Psoas muscle (tissue), 8 donors: ENCODE measurements around the gene TBC1D21. TPM values are rescaled to one million over a fixed set of nuclear protein-coding genes. Genes with fewer than 3 reads are reported as not detected.
A peak's percentile ranks its signal among the peaks of the same experiment; 100 is the strongest.

Experiments used
- ATAC-seq, 4 donors: fragments of 200-7000 bp; cut with Tn5 transposase; one replicate each; pipeline ENCODE4 v1.9.1; 2020; ENCODE audit warnings: moderate library complexity in 3 of 4, mild to moderate bottlenecking in 2 of 4
- DNase-seq, 2 donors: peaks; one replicate each; pipeline ENCODE4 v3.0.0-alpha.2; 2020
- H3K27ac ChIP-seq: fragments of 200-600 bp; one replicate; pipeline ENCODE4 v1.8.0; 2022
- H3K27me3 ChIP-seq, 3 donors: fragments of 200-600 bp in 1 of 3; one replicate each; pipeline versions ENCODE4 v1.6.1 to v1.8.0; 2013 to 2022; ENCODE audit warnings: low read length in 2 of 3, mild to moderate bottlenecking in 2 of 3, moderate library complexity in 1 of 3; ENCODE audit not compliant: insufficient read depth in 3 of 3
- H3K36me3 ChIP-seq, 2 donors: fragments of 200-600 bp in 1 of 2; one replicate each; pipeline versions ENCODE4 v1.6.1 to v1.8.0; 2013 to 2022; ENCODE audit warnings: low read depth in 1 of 2, mild to moderate bottlenecking in 1 of 2, moderate library complexity in 1 of 2; ENCODE audit not compliant: insufficient read depth in 1 of 2
- H3K4me1 ChIP-seq: fragments of 200-600 bp; one replicate; pipeline ENCODE4 v1.8.0; 2022
- H3K4me3 ChIP-seq: fragments of 200-600 bp; one replicate; pipeline ENCODE4 v1.8.0; 2022; ENCODE audit warnings: mild to moderate bottlenecking
- H3K9me3 ChIP-seq: fragments of 200-600 bp; one replicate; pipeline ENCODE4 v1.8.0; 2022
- WGBS, 3 donors: extraction: QIAGEN DNeasy Blood & Tissue Kit; methylation state at CpG; one replicate each; pipeline versions ENCODE4 v1.1.6 to v1.1.7; 2013; 5-methylcytosine and 5-hydroxymethylcytosine counted together
- intact Hi-C, 2 donors: fragments of 100-400 bp; cut with DNase I; formaldehyde crosslinking; loops; one replicate each; pipeline versions ENCODE4 v1.11.0 to v1.14.2; 2022
- polyA plus RNA-seq, 3 donors: library from polyadenylated mRNA; stranded (reverse); fragments of 200-250 nt; gene quantifications; one replicate each; pipeline ENCODE4 v1.2.3, GENCODE V29; 2013
- total RNA-seq, 4 donors: library from RNA; stranded (reverse); fragmentation: NEBNext Ultra II Directional in 2 of 4; extraction: Animal tissue kit (Norgen Biotek cat#: 25700) in 2 of 4; gene quantifications; one replicate each; pipeline versions ENCODE4 v1.2.1 to v1.2.4, GENCODE V29; 2021 to 2023
- TF ChIP-seq, protein P1 (sequence below): fragments of 200-600 bp; IDR thresholded peaks from one replicate; pipeline ENCODE4 v1.8.0; 2022; ENCODE audit warnings: antibody characterized with exemption
- donor health status: healthy with polysubstance abuse.
- donor health status: DM: no; HTN: no; CAD: no; lungs with moderate emphysema.
- donor health status: Bipolar disorder and iron deficiency.
- donor health status: healthy.
- donor health status: DM: yes; HTN: yes; CAD: no.
- donor health status: DM: no; HTN: no; CAD: no.
- donor health status: DM: no; HTN: no; CAD: no.
- donor health status: DM: yes; HTN: yes; CAD: no.

Gene TBC1D21
- total and polyA plus RNA-seq, 7 donors, result not detected

DNA sequence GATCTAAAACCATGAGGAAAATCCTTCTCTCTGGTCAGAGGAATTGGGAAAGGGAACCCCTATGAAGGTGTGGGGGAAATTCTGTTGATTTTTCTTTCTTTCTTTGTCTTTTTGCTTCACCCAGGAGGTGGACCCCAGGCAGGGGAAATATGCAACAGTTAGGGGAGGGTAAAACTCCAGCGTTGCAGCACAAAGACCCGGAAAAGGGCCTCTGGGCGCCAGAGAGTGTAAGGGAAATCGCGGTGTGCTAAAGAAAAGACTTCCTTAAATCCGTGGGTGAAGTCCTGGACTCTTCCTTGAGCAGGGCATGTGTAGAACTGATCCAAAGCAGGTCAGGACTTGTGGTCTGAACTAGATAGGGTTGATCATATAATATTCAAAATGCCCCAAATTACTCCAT, 11.1 kb upstream of the TBC1D21 start:
- H3K27ac ChIP-seq, result no peak overlapping the region
- H3K27me3 ChIP-seq, result peaks cover 0 to 21% (median 0%) of the 10 kb centered on the region in 3 donors
- ATAC-seq (no peak), DNase-seq (no peak)
- H3K4me3 ChIP-seq, result no peak overlapping the region
- no peaks in the 10 kb centered on the region for H3K4me1 ChIP-seq
- intact Hi-C loops, result no loop called here
- TF ChIP-seq, protein P1, sequence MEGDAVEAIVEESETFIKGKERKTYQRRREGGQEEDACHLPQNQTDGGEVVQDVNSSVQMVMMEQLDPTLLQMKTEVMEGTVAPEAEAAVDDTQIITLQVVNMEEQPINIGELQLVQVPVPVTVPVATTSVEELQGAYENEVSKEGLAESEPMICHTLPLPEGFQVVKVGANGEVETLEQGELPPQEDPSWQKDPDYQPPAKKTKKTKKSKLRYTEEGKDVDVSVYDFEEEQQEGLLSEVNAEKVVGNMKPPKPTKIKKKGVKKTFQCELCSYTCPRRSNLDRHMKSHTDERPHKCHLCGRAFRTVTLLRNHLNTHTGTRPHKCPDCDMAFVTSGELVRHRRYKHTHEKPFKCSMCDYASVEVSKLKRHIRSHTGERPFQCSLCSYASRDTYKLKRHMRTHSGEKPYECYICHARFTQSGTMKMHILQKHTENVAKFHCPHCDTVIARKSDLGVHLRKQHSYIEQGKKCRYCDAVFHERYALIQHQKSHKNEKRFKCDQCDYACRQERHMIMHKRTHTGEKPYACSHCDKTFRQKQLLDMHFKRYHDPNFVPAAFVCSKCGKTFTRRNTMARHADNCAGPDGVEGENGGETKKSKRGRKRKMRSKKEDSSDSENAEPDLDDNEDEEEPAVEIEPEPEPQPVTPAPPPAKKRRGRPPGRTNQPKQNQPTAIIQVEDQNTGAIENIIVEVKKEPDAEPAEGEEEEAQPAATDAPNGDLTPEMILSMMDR, result no peak
- H3K9me3 ChIP-seq, result no peaks in the 10 kb centered on the region
- 30 to 36% (median 33%) methylated on average over 6 of the region's 6 CpGs for WGBS, 3 donors
- no peaks in the 10 kb centered on the region for H3K36me3 ChIP-seq

DNA sequence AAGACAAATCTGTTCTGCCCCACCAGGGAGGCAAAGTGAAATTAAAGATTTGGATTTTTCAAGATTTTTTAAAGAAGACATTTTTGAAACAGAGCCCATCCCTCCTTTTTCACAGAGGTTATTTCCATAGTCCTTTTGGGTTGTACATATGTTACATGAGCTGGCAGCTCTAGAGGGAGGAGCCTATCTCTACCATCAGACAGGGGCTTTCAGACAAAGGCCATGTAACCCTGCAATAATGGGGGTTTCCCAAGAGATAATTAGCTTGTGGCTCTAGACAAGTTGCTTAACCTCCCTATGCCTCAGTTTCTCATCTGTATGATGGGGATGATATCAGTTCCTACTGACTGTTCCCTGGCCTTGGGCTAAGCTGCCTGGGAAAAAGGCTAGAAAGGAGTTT, 8.0 kb upstream of the TBC1D21 start:
- Histone ChIP-seq H3K9me3 (no peaks in the 10 kb centered on the region), H3K27me3 (peaks cover 0 to 23% (median 0%) of the 10 kb centered on the region in 3 donors), H3K4me3 (no peak overlapping the region), H3K4me1 (no peaks in the 10 kb centered on the region), H3K36me3 (no peaks in the 10 kb centered on the region), H3K27ac (no peak overlapping the region)
- ATAC-seq, result no peak
- no peak for DNase-seq
- intact Hi-C loops, result no loop called here
- TF ChIP-seq, protein P1, result no peak

DNA sequence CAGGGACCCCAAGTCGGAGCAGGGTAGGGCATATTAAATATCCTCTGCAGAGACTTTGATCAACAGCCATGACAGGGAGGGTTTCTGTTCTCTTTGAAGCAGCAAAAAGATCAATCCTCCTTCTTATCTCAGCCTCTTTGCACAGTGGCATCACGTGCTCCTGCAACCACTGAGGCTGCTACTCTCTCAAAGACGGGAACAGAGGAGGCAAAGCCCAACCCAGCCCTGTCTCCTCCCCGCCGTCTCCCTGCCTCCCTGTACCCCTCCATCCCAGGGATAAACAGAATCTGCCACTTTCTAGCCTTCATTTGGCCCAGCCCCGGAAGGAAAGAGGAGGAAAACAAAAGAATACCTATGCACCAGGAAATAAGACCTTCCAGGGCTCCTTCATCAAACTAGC, 7.5 kb upstream of the TBC1D21 start:
- H3K36me3 ChIP-seq, result no peaks in the 10 kb centered on the region
- ATAC-seq (no peak), DNase-seq (no peak)
- H3K27me3 ChIP-seq, result peaks cover 0 to 26% (median 0%) of the 10 kb centered on the region in 3 donors
- H3K9me3 ChIP-seq, result no peaks in the 10 kb centered on the region
- TF ChIP-seq, protein P1, result no peak
- intact Hi-C loops, result no loop called here
- no peak overlapping the region for H3K27ac ChIP-seq
- H3K4me3 ChIP-seq, result no peak overlapping the region
- 37 to 44% (median 39%) methylated on average over 6 of the region's 6 CpGs for WGBS, 3 donors
- no peaks in the 10 kb centered on the region for H3K4me1 ChIP-seq

DNA sequence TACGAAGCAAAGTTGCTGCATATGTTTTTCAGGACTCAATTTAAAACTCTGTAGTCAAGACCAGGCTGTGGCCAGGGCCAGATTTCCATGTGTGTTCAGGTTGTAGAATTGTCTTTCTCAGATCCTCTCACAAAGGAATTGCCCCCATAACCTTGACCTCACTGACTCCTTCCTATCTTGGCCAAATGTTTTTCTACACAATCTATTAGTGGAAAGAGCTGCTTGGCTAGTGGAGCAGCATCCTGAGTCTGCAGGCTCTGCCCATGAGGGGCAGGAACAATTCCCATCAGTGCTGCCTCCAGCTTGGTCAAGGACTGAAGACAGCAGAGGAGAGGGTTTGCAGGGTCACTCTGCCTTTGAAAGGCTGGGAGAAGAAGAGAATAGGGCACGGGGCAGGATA, 6.9 kb upstream of the TBC1D21 start:
- no peak overlapping the region for H3K27ac ChIP-seq
- no peaks in the 10 kb centered on the region for H3K9me3 ChIP-seq
- WGBS, 3 donors, result 30 to 49% (median 38%) methylated on average over 2 of the region's 2 CpGs
- H3K4me3 ChIP-seq, result no peak overlapping the region
- peaks cover 0 to 30% (median 0%) of the 10 kb centered on the region in 3 donors for H3K27me3 ChIP-seq
- DNase-seq (no peak), ATAC-seq (no peak)
- H3K4me1 ChIP-seq, result no peaks in the 10 kb centered on the region
- intact Hi-C loops, result no loop called here
- no peaks in the 10 kb centered on the region for H3K36me3 ChIP-seq
- TF ChIP-seq, protein P1, result no peak

DNA sequence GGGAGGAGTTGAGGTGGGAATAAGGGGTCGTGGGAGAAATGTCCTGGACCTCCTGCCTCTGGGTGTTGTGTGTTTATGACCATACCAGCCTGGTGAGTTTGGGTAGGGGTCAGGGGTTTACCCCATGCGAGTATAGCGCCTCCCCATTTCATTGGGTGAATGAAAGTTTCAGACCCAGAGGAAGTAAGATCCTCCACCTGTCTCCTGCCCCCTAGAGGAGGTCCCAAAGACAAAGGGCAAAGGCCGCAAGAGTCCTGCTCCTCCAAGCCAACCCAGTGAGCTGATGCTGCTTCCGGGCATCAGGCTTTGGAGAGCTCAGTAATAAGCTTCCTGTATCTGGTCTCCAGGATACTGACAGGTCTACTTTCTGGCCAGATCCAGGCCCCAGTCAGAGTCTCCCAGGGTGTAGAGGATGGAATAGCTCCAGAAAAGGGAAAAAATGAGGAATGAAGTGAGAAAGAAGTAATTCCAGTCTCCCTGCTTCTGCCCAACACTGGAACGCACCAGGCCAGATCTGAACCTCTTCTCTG, 6.4 kb upstream of the TBC1D21 start:
- DNase-seq (no peak), ATAC-seq (peak in 1 of 4 donors; percentile 31)
- peaks cover 0 to 35% (median 0%) of the 10 kb centered on the region in 3 donors for H3K27me3 ChIP-seq
- H3K36me3 ChIP-seq, result no peaks in the 10 kb centered on the region
- H3K4me1 ChIP-seq, result no peaks in the 10 kb centered on the region
- no peak overlapping the region for H3K27ac ChIP-seq
- H3K9me3 ChIP-seq, result no peaks in the 10 kb centered on the region
- WGBS, 3 donors, result 33 to 36% (median 35%) methylated on average over 6 of the region's 6 CpGs
- TF ChIP-seq, protein P1, result no peak
- no peak overlapping the region for H3K4me3 ChIP-seq
- intact Hi-C loops, result no loop called here
